HG03103 (cell line): ENCODE data around the gene FLNC.

Experiments used
- ATAC-seq: cut with Tn5 transposase; IDR thresholded peaks from one replicate; pipeline ENCODE4 v1.9.1; 2021; ENCODE audit warnings: low read depth; ENCODE audit not compliant: unreplicated experiment

Gene FLNC

DNA sequence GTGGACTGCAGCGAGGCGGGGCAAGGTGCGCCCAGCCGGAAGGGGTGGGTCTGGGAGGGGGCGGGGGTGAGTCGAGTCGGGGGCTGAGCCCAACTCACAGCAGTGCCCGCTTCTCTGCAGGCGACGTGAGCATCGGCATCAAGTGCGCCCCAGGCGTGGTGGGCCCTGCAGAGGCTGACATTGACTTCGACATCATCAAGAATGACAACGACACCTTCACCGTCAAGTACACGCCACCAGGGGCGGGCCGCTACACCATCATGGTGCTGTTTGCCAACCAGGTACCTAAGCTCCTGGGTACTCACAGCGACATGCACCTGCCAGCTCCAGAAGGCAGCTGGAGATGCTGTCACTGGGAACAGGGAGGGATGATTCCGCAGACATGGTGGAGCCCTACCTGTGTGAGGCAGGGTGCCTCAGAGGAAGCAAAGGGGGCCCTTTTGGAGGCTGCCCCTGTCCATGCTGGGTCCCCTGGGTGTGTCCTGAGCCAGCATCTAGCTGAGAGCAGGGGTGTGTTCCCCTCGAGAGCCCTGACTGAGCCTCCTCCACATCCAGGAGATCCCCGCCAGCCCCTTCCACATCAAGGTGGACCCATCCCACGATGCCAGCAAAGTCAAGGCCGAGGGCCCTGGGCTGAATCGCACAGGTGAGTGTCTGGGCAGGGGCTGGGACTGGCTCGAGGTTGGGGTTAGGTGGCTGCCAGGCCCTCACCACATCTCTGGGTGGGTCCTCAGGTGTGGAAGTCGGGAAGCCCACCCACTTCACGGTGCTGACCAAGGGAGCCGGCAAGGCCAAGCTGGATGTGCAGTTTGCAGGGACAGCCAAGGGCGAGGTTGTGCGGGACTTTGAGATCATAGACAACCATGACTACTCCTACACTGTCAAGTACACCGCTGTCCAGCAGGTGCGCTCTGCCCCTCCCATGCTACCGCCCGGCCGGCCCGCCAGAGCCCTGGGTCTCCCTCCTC lies 12.8 kb downstream of the FLNC start:
- no peak for ATAC-seq

GRCh38 chr7:128843938-128844621 lies 13.9 kb downstream of the FLNC start:
- ATAC-seq, result no peak

- ATAC-seq, result no peak
These were observed 14.6 kb downstream of the FLNC start for GRCh38 chr7:128844777-128845311.

DNA sequence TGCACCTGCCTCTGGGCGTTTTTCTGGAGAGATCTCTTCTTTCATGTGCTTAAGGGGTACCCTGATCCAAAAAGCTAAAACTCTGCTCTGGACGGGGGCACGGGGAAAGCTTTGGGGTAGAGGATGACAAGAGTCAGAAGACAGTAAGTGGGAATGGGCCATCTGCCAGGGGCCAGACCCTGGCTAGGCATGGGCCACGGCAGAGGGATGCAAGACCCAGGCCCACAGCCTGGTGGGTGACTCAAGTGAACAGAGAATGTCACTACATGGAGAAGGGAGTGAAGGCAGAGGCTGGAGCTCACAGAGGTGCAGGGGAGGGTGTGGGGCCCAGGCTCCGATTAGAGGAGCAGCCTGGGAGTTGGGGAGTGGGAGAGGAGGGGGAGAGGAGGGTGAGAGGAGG lies 15.3 kb downstream of the FLNC start:
- no peak for ATAC-seq

GRCh38 chr7:128845987-128846386 lies 15.8 kb downstream of the FLNC start:
- ATAC-seq, result no peak

DNA sequence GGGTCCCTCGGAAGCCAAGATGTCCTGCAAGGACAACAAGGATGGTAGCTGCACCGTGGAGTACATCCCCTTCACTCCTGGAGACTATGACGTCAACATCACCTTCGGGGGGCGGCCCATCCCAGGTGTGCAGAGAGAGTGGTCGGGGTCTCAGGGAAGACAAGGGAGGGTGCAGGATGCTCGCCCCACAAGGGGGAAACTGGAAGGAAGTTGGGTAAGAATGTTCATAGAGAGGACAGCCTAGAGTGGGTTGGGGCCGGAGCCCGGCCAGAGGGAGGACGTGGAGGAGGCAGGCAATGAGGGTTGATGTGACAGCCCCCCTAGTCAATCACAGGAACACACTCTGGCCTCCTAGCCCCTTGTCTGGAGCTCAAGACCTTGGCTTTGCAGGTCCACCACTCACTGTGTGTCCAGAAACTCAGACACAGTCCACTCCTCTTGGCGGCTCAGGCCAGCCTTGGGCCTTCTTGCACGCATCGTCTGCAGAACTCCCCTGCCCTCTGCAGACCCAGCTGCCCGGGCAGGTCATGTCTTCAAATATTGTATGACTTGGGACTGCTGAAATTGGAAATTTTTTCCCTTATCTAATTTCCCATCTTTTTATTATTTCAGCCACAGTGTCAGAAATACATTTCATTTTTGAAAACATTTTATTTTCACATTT lies 16.7 kb downstream of the FLNC start:
- no peak for ATAC-seq

GRCh38 chr7:128847721-128848211 lies 17.6 kb downstream of the FLNC start:
- ATAC-seq, result no peak

DNA sequence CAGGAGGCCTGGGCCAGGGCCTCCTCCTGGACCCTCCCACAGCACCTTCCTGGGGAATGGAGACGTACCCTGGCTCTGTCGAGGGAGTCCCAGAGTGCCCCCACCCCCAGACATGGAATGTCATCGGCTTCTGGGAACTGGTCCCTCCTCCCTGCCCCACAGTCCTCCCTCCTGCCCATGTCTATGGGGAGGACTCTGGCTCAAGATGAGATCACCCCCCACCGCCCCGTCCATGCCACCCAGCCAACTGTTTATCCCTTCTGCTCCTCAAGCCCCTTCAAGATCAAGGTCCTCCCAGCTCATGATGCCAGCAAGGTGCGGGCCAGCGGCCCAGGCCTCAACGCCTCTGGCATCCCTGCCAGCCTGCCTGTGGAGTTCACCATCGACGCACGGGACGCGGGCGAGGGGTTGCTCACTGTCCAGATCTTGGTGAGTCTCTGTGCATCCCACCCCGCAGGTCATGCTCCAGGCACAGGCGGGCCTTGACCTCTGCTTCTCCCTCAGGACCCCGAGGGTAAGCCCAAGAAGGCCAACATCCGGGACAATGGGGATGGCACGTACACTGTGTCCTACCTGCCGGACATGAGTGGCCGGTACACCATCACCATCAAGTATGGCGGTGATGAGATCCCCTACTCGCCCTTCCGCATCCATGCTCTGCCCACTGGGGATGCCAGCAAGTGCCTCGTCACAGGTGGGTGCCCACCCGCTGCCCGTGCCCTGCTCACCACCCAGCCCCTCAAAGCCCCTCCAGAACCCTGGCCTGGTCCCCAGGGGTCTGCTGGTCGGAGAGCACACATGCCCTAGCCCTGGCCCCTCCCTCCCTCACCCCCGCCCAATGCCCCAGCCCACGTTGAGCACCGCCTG lies 18.3 kb downstream of the FLNC start:
- ATAC-seq, result no peak

GRCh38 chr7:128849156-128849515 lies 18.9 kb downstream of the FLNC start:
- no peak for ATAC-seq

DNA sequence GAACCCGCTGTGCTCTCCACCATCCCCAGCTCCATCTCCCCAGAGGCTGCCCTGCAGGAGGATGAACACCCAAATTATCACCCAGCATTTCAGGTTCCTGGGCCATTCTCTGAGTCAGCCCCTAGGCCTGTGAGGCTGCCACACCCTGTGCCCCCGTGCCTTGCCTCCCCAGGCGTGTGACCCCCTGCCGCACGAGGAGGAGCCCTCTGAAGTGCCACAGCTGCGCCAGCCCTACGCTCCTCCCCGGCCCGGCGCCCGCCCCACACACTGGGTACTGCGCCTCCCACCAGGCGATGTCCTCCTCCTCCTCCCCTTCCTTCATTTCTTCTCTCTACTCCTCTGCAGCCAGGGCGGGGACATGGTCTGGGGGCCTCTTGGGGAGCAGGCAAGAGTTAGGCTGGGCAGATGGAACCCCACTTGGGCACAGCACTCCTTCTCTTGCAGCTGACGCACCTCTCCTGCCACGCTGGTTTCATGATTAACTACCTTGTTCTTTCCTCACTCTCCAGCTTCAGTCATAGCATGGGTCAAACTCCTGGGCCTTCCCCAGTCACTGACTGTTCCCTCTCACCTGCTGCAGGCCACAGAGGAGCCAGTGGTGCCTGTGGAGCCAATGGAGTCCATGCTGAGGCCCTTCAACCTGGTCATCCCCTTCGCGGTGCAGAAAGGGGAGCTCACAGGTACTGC lies 19.7 kb downstream of the FLNC start:
- ATAC-seq, result no peak

DNA sequence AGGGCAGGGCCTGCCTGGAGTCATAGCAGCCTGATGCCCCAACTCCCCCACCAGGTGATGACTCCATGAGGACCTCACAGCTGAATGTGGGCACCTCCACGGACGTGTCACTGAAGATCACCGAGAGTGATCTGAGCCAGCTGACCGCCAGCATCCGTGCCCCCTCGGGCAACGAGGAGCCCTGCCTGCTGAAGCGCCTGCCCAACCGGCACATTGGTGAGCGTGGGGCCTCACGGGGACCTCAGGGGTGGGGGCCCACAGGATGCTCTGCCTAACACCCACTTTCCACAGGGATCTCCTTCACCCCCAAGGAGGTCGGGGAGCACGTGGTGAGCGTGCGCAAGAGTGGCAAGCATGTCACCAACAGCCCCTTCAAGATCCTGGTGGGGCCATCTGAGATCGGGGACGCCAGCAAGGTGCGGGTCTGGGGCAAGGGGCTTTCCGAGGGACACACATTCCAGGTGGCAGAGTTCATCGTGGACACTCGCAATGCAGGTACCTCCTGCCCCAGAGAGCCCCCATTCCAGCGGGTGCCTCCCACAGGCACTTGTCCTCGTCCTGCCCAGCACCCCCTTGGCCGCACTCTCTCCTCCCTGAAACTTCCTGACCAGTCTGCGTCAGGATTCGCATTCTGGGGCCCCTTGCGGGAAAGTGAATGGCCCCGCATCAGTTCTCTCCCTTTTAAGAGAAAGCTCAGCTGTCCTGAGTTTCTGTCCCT lies 22.5 kb downstream of the FLNC start:
- no peak for ATAC-seq

GRCh38 chr7:128853799-128854198 lies 23.6 kb downstream of the FLNC start:
- ATAC-seq, result no peak

DNA sequence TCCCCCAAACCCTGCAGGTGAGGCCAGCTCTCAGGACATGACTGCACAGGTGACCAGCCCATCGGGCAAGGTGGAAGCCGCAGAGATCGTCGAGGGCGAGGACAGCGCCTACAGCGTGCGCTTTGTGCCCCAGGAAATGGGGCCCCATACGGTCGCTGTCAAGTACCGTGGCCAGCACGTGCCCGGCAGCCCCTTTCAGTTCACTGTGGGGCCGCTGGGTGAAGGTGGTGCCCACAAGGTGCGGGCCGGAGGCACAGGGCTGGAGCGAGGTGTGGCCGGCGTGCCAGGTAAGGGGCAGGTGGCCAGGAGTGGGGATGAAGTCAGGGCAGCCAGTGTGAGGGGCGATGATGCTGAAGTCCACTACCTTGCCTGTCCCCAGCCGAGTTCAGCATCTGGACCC lies 24.2 kb downstream of the FLNC start:
- no peak for ATAC-seq

- ATAC-seq, result no peak
These were observed 25.4 kb downstream of the FLNC start for GRCh38 chr7:128855559-128855958.

DNA sequence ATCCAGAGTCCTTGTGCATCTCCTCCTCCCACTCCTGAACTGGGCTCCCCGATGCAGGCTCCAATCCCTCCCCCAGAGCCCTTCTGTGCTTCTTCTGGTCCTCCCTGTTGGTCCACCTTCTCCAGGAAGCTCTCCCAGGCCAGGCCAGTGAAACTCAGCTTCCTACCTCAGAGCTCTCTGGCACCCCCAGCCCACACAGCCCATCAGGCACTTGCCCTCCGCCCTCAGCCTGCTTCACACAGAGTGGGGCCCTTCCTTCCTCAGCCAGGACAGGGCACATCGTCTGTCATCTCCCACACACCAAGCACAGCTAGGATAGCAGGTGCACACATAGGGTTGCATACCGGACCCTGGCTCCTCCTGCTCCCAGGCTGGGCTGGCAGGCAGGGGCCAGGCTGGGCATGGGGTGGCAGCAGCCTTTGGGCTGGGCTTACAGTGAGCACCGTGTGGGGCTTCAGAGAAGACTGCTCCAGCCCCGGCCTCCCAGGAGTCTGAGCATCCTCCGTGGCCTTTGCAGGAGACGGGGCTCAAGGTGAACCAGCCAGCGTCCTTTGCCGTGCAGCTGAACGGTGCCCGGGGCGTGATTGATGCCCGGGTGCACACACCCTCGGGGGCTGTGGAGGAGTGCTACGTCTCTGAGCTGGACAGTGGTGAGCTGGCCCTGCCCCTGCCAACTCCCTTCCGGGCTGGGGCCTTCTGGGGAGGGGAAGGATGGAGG lies 26.0 kb downstream of the FLNC start:
- no peak for ATAC-seq

- no peak for ATAC-seq
These were observed 28.4 kb downstream of the FLNC start for GRCh38 chr7:128858380-128859231.
